CD4-positive, alpha-beta T cell treated with Interleukin-6 at 100 ng/mL for 8 hours (primary cell): ENCODE data around the gene COL6A3.

Experiments
- DNase-seq: peaks from one replicate; pipeline ENCODE4 v3.0.0-alpha.2; 2020; ENCODE audit warnings: mixed read lengths, low spot score

The COL6A3 gene

GRCh38 chr2:237440819-237441281 is 26.9 kb upstream of the COL6A3 start:
- DNase-seq, result no peak

- no peak for DNase-seq
Measured at GRCh38 chr2:237438080-237438940, 24.3 kb upstream of the COL6A3 start.

- no peak for DNase-seq
Measured at GRCh38 chr2:237437566-237437965, 23.6 kb upstream of the COL6A3 start.

- no peak for DNase-seq
Measured at GRCh38 chr2:237435844-237436587, 22.1 kb upstream of the COL6A3 start.

GRCh38 chr2:237434866-237435311 is 20.9 kb upstream of the COL6A3 start:
- DNase-seq, result peak; percentile 81

- DNase-seq, result peak; percentile 18
Measured at GRCh38 chr2:237433920-237434676, 20.1 kb upstream of the COL6A3 start.

- DNase-seq, result peak; percentile 71
Measured at GRCh38 chr2:237432484-237433092, 18.6 kb upstream of the COL6A3 start.

- DNase-seq, result no peak
Measured at GRCh38 chr2:237431837-237432236, 17.9 kb upstream of the COL6A3 start.

GRCh38 chr2:237431372-237431771 is 17.4 kb upstream of the COL6A3 start:
- DNase-seq, result no peak

- DNase-seq, result no peak
Measured at GRCh38 chr2:237430861-237431260, 16.9 kb upstream of the COL6A3 start.

GRCh38 chr2:237429753-237430152 is 15.8 kb upstream of the COL6A3 start:
- peak; percentile 31 for DNase-seq

- peak; percentile 53 for DNase-seq
Measured at GRCh38 chr2:237427769-237428506, 14.0 kb upstream of the COL6A3 start.

GRCh38 chr2:237426517-237426916 is 12.6 kb upstream of the COL6A3 start:
- no peak for DNase-seq

- DNase-seq, result no peak
Measured at GRCh38 chr2:237425320-237425719, 11.4 kb upstream of the COL6A3 start.

- DNase-seq, result no peak
Measured at GRCh38 chr2:237424544-237424943, 10.6 kb upstream of the COL6A3 start.

- no peak for DNase-seq
Measured at GRCh38 chr2:237423891-237424290, 9.9 kb upstream of the COL6A3 start.

- no peak for DNase-seq
Measured at GRCh38 chr2:237422309-237422708, 8.3 kb upstream of the COL6A3 start.

- peak; percentile 78 for DNase-seq
Measured at GRCh38 chr2:237421542-237422116, 7.7 kb upstream of the COL6A3 start.

- no peak for DNase-seq
Measured at GRCh38 chr2:237418300-237418699, 4.3 kb upstream of the COL6A3 start.

- DNase-seq, result no peak
Measured at GRCh38 chr2:237412988-237413776, 782 bp downstream of the COL6A3 start.
